Measurements from ENCODE around the gene PFKP.

Gene PFKP

GRCh38 chr10:3051692-3052091 lies 15.7 kb upstream of the PFKP start:
- DNase-seq (ENCODE audit: low spot score) = no peak
- TF ChIP-seq, protein P1, sequence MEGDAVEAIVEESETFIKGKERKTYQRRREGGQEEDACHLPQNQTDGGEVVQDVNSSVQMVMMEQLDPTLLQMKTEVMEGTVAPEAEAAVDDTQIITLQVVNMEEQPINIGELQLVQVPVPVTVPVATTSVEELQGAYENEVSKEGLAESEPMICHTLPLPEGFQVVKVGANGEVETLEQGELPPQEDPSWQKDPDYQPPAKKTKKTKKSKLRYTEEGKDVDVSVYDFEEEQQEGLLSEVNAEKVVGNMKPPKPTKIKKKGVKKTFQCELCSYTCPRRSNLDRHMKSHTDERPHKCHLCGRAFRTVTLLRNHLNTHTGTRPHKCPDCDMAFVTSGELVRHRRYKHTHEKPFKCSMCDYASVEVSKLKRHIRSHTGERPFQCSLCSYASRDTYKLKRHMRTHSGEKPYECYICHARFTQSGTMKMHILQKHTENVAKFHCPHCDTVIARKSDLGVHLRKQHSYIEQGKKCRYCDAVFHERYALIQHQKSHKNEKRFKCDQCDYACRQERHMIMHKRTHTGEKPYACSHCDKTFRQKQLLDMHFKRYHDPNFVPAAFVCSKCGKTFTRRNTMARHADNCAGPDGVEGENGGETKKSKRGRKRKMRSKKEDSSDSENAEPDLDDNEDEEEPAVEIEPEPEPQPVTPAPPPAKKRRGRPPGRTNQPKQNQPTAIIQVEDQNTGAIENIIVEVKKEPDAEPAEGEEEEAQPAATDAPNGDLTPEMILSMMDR (conservative IDR thresholded peaks at IDR 0.05; ENCODE audit: low read depth) = no peak
- no peak overlapping the region for H3K27ac ChIP-seq
- POLR2A ChIA-PET (ENCODE audit: low non-redundant PET) = no interaction called here
- CTCF ChIA-PET = no interaction called here

DNA sequence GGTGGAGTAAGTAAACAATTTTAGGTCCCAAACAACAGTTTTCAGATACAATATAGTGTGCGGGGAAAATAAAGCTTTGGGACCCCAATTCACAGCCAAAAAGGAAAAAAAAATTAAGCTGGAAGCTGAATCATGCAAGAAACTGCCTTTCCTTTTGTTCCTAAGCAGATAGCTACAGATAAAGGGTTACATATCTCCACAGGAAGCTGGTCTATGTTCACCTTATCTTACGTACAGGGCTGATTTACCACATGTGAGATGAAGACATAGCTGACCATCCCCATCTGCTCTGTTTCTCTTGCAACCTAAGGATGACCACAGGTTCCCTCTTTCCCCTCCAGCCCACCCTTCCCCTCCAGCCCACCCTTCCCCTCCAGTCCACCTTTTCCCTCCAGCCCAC lies 14.2 kb upstream of the PFKP start:
- TF ChIP-seq, protein P1 (conservative IDR thresholded peaks at IDR 0.05; ENCODE audit: low read depth) = no peak
- no peak overlapping the region for H3K27ac ChIP-seq
- ChIA-PET POLR2A (ENCODE audit: low non-redundant PET) (no interaction called here), CTCF (no interaction called here)
- DNase-seq (ENCODE audit: low spot score) = no peak

GRCh38 chr10:3054183-3054850 lies 13.0 kb upstream of the PFKP start:
- POLR2A ChIA-PET (ENCODE audit: low non-redundant PET) = no interaction called here
- no peak overlapping the region for H3K27ac ChIP-seq
- TF ChIP-seq, protein P1 (conservative IDR thresholded peaks at IDR 0.05; ENCODE audit: low read depth) = no peak
- DNase-seq (ENCODE audit: low spot score) = no peak
- CTCF ChIA-PET = interaction anchor here (0.6 kb wide), 3 partner anchors 10 to 1337 kb away, joined by 3 to 5 read pairs (median 3); no protein-coding TSS in a partner anchor

DNA sequence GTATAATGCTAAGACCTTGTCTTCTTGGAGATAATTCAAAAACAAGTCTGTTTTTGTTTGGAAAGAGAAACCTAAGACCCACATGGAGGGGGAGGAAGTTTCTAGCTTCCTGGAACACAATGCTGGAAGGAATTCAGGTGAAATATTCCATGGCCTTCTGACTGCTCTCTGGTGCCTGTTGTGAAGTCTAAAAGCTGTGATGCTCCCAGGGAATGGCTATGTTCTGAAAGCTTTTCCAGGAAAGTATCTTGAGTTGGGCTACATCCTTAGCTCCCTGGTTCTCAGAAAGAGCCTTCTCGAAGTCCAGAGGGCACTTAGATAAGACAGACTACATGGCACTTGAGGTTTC lies 12.5 kb upstream of the PFKP start:
- CTCF ChIA-PET = interaction anchor here (0.6 kb wide), 1 partner anchor 1337 kb away, joined by 3 read pairs; no protein-coding TSS in a partner anchor
- POLR2A ChIA-PET (ENCODE audit: low non-redundant PET) = no interaction called here
- TF ChIP-seq, protein P1 (conservative IDR thresholded peaks at IDR 0.05; ENCODE audit: low read depth) = no peak
- no peak overlapping the region for H3K27ac ChIP-seq
- DNase-seq (ENCODE audit: low spot score) = no peak

DNA sequence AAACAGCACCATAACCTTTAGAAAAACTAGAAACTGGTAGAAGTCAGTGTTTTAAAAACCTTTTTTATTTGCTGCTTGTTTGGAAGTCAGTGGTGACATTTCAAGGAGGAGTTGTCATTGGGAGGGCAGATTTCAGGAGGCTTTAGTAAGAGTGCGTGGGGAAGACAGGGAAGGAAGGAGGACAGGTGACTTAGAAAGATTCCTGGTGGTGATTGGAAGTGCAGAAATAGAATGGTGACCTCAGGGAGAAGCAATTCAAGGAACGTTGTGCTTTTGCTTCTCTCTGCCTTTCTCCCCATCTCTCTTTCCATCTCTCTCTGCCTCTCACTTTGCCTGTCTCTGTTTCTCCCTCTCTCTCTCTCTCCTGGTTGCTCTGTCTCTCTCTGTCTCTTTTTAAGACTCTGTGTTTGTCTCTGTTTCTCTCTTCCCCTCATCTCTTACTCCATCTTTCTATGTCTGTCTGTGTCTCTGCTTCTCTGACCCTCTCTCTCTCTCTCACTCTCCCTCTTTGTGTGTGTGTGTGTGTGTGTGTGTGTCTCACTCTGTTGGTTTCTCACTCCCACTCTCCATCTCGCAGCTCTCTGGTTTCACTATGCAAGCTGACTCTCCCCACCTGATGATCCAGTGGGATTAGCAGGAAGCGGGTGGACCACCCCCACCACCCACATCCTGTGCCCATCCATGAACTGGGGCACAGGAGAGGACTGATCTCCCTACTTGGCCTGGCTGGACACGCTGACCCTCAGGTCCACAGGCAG lies 10.9 kb upstream of the PFKP start:
- TF ChIP-seq, protein P1 (conservative IDR thresholded peaks at IDR 0.05; ENCODE audit: low read depth) = no peak
- ChIA-PET CTCF (no interaction called here), POLR2A (ENCODE audit: low non-redundant PET) (no interaction called here)
- H3K27ac ChIP-seq = no peak overlapping the region
- no peak for DNase-seq (ENCODE audit: low spot score)

DNA sequence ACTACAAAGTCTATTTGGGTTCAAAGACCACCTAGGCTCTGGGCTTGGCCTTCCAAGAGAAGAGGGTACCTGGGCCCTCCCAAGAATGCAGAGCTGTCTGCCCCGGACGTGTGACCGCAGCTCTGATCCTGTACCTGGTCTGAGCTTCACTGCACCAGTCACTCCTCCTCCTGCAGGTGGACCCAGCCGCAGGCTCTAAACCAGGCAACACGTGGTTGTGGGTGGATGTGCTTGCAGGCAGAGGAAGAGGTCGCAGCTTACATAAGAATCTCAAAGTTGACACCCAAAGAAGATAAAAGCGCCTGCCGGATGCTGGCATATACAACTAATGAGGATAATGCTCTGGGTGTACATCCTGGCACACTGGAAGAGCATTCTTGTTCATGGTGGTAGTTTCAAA lies 9.4 kb upstream of the PFKP start:
- DNase-seq (ENCODE audit: low spot score) = no peak
- TF ChIP-seq, protein P1 (conservative IDR thresholded peaks at IDR 0.05; ENCODE audit: low read depth) = no peak
- POLR2A ChIA-PET (ENCODE audit: low non-redundant PET) = no interaction called here
- CTCF ChIA-PET = no interaction called here
- H3K27ac ChIP-seq = no peak overlapping the region

Measured in RWPE1 (cell line).